Measurements from ENCODE around the gene SLC4A5.

SLC4A5 gene

GRCh38 chr2:74313497-74313896 lies 29.7 kb downstream of the SLC4A5 start:
- DNase-seq (ENCODE audit: low read depth, low spot score): no peak

GRCh38 chr2:74312913-74313312 lies 30.3 kb downstream of the SLC4A5 start:
- no peak for DNase-seq (ENCODE audit: low read depth, low spot score)

- no peak for DNase-seq (ENCODE audit: low read depth, low spot score)
Observed at GRCh38 chr2:74307720-74308119, 35.5 kb downstream of the SLC4A5 start.

GRCh38 chr2:74304332-74305148 lies 38.7 kb downstream of the SLC4A5 start:
- DNase-seq (ENCODE audit: low read depth, low spot score): no peak

- DNase-seq (ENCODE audit: low read depth, low spot score): no peak
Observed at GRCh38 chr2:74302865-74303264, 40.4 kb downstream of the SLC4A5 start.

GRCh38 chr2:74301262-74301661 lies 42.0 kb downstream of the SLC4A5 start:
- DNase-seq (ENCODE audit: low read depth, low spot score): no peak

- no peak for DNase-seq (ENCODE audit: low read depth, low spot score)
Observed at GRCh38 chr2:74300506-74300905, 42.7 kb downstream of the SLC4A5 start.

- no peak for DNase-seq (ENCODE audit: low read depth, low spot score)
Observed at GRCh38 chr2:74297950-74298349, 45.3 kb downstream of the SLC4A5 start.

- no peak for DNase-seq (ENCODE audit: low read depth, low spot score)
Observed at GRCh38 chr2:74297391-74297790, 45.8 kb downstream of the SLC4A5 start.

- no peak for DNase-seq (ENCODE audit: low read depth, low spot score)
Observed at GRCh38 chr2:74293191-74293991, 49.8 kb downstream of the SLC4A5 start.

- DNase-seq (ENCODE audit: low read depth, low spot score): no peak
Observed at GRCh38 chr2:74292751-74293150, 50.5 kb downstream of the SLC4A5 start.

GRCh38 chr2:74291886-74292621 lies 51.2 kb downstream of the SLC4A5 start:
- no peak for DNase-seq (ENCODE audit: low read depth, low spot score)

- no peak for DNase-seq (ENCODE audit: low read depth, low spot score)
Observed at GRCh38 chr2:74291218-74291544, 52.0 kb downstream of the SLC4A5 start.

GRCh38 chr2:74290466-74291217 lies 52.6 kb downstream of the SLC4A5 start:
- DNase-seq (ENCODE audit: low read depth, low spot score): no peak

GRCh38 chr2:74290066-74290465 lies 53.1 kb downstream of the SLC4A5 start:
- DNase-seq (ENCODE audit: low read depth, low spot score): no peak

GRCh38 chr2:74286725-74287124 lies 56.5 kb downstream of the SLC4A5 start:
- DNase-seq (ENCODE audit: low read depth, low spot score): no peak

GRCh38 chr2:74281141-74281975 lies 61.9 kb downstream of the SLC4A5 start:
- DNase-seq (ENCODE audit: low read depth, low spot score): no peak

GRCh38 chr2:74278694-74279093 lies 64.5 kb downstream of the SLC4A5 start:
- no peak for DNase-seq (ENCODE audit: low read depth, low spot score)

GRCh38 chr2:74278176-74278575 lies 65.0 kb downstream of the SLC4A5 start:
- DNase-seq (ENCODE audit: low read depth, low spot score): no peak

- DNase-seq (ENCODE audit: low read depth, low spot score): no peak
Observed at GRCh38 chr2:74275228-74275627, 68.0 kb downstream of the SLC4A5 start.

GRCh38 chr2:74269667-74270066 lies 73.5 kb downstream of the SLC4A5 start:
- no peak for DNase-seq (ENCODE audit: low read depth, low spot score)
